Hepatocyte (in vitro differentiated cells): Measurements from ENCODE around the gene SLC5A10.
"Not testable (repeated sequence)": the region's sequence is repeated elsewhere in the genome, so short reads cannot be mapped to it uniquely, and the experiment has no call there.

Experiments
- CTCF ChIP-seq: fragments of 200-600 bp; sonication (generic); IDR thresholded peaks from 2 replicates; pipeline ENCODE4 v1.5.1; 2016; ENCODE audit warnings: antibody characterized with exemption, mild to moderate bottlenecking; ENCODE audit not compliant: poor library complexity
- EZH2 ChIP-seq: fragments of 200-600 bp; sonication (generic); IDR thresholded peaks from 2 replicates; pipeline ENCODE4 v1.6.1; 2016; ENCODE audit warnings: antibody characterized with exemption, mild to moderate bottlenecking, borderline replicate concordance
- EZH2phosphoT487 ChIP-seq: fragments of 200-600 bp; sonication (generic); IDR thresholded peaks from one replicate; pipeline ENCODE4 v1.6.1; 2018; ENCODE audit warnings: antibody characterized with exemption, mild to moderate bottlenecking, low read depth, moderate library complexity; ENCODE audit not compliant: unreplicated experiment, severe bottlenecking

- not testable (repeated sequence) for TF ChIP-seq CTCF, EZH2phosphoT487, EZH2
Observed at GRCh38 chr17:19043032-19043431, 91.1 kb downstream of the SLC5A10 start.
